CMK (cell line): ENCODE data around the gene LTBR.
"Not testable (repeated sequence)": the region's sequence is repeated elsewhere in the genome, so short reads cannot be mapped to it uniquely, and the experiment has no call there.

Source experiments
- DNase-seq: peaks from one replicate; pipeline ENCODE4 v3.0.0-alpha.2; 2010; ENCODE audit warnings: low read depth

LTBR gene

GRCh38 chr12:6383572-6384498, at the start of gene LTBR:
LTBR (plus strand) TSS chr12:6384162; CDS start chr12:6384359, 197 bp downstream.
- DNase-seq: peak; percentile 78

GRCh38 chr12:6334359-6334758, 49.6 kb upstream of the LTBR start:
- DNase-seq: no peak

DNA sequence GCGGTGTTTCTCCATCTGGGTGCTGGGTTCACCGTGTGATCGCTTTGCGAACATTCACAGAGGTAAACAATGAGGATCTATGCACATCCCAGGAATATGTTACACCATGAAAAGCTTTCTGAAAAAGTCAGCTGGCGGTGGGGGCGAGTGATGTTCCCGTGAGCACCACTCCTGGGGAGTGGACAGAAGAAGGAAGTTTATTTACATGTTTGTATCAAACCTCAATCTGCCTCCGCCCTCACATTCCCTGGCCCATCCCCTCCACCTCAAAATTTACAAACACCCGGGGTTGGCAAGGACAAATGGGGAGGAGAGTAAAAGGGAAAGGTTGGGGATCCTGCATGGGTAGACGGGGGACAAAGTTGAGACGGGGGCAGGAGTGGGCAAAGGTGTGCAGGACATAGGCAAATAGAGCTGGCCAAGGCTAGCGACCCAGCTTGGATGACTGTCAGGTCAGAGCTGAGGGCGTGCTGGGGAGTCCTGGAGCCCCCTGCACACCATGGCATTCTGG, 49.0 kb upstream of the LTBR start:
- no peak for DNase-seq

GRCh38 chr12:6335451-6336078, 48.4 kb upstream of the LTBR start:
- DNase-seq: no peak

DNA sequence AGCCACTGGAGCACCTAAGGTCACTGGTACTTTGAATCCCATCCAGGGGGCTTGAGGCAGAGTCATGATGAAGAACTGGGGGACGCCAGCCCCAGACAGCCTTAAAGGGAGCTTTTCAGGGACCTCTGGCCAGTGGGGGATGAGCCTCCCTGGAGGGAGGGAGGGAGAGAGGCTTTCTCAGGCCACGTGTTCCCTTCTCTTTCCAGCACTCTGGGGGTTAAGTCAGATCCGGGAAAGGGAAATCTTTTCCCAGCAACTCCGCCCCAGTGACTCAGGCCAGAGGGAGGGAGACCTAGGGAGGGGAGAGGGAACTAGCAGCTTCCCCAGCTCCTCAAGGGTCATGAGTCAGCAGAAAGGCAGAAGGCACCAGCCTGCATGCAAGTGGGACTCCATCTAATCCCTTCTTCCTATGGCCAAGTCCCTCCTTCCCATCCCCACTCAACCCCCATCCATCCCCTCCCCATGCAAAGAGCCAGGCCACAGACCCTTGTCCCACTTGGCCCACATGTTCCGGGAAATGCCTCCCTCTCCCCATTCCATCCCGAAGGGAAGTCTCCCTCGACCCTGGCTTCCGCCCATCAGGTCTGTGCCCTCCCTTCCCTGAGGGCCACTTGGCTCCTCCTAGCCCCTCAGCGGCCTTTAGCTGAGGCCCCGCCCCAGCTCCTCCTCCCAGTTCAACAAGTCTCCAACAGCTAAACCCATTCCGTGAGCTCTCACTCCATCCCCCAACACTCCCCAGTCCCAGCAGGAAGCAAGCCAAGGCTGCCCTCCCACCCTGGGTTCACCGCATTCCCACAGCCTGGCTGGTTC, 47.7 kb upstream of the LTBR start:
- DNase-seq: peak; percentile 96

DNA sequence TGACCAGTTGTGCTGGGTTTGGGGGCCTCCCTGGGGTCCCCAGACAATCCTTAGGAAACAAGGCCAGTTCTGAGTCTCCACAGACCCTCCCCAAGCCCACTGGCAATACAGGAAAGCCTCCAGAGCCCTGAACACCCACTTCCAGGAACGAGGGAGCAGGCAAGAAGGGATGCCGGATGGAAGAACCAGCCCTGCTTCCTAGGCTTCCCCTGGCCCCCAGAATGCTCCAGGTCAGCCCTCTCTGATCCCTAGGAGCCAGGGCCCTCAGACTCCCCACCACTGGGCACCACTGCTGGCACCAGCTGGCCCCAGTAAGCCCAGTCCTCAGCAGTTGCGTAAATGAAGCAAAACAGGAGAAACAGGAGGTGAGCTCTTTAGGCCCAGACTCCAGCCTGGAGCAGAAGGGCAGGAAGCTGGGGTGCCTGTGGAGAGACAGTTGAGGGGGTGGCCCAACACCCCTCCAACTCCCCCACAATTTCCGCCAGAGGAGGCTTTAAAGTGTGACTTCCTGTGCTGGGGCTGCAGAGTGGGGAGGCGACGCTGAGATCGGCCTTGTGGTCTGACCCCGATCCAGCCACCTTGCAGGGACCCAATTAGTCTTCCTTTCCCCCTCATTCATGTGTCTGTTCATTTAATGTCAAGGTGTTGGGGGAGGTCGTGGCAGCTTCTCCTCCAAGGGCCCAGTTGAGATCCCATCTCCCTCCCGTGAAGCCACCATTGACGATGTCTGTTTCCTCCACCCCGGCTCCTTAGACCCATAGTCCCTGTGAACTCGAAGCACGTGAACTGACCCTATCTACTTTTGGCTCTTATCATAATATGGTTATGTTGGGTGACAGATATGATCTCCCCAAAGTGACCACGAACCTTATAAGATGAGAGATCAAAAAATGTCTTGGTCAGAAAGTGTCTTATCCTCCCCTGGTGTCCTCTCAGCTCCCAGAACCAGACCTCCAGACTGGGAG, 46.8 kb upstream of the LTBR start:
- peak; percentile 92 for DNase-seq

- no peak for DNase-seq
Measured at GRCh38 chr12:6337958-6338433, 46.0 kb upstream of the LTBR start.

GRCh38 chr12:6338536-6338935, 45.4 kb upstream of the LTBR start:
- not testable (repeated sequence) for DNase-seq

- no peak for DNase-seq
Measured at GRCh38 chr12:6338955-6339354, 45.0 kb upstream of the LTBR start.

GRCh38 chr12:6340032-6340638, 43.8 kb upstream of the LTBR start:
- no peak for DNase-seq

- no peak for DNase-seq
Measured at GRCh38 chr12:6340745-6341416, 43.1 kb upstream of the LTBR start.

GRCh38 chr12:6341417-6342139, 42.4 kb upstream of the LTBR start, which contains the start of gene TNFRSF1A:
TNFRSF1A (minus strand) TSS chr12:6342076; CDS start chr12:6341814, 262 bp downstream.
- peak; percentile 75 for DNase-seq

GRCh38 chr12:6342140-6342889, 41.6 kb upstream of the LTBR start:
- no peak for DNase-seq

DNA sequence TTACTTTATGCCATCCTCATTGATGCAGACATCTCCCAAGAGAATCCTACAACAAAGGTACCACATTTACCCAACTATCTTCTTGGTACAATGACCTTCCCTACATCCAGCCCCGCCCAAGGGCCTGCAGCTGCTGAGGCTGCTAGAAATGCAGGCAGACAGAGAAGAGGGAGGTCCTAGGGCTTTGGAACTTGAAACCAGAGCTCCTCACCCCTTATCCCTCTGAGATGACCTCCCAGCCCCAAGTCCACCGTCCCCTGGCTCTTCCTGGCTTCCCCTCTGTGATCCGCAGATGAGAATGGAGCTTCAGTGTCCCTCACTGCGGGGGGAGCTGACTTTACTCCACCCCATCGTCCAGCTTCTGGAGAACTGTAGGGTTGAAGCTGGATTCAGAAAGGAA, 40.4 kb upstream of the LTBR start:
- DNase-seq: no peak

GRCh38 chr12:6344101-6344660, 39.8 kb upstream of the LTBR start:
- not testable (repeated sequence) for DNase-seq

GRCh38 chr12:6345319-6346091, 38.5 kb upstream of the LTBR start:
- no peak for DNase-seq

DNA sequence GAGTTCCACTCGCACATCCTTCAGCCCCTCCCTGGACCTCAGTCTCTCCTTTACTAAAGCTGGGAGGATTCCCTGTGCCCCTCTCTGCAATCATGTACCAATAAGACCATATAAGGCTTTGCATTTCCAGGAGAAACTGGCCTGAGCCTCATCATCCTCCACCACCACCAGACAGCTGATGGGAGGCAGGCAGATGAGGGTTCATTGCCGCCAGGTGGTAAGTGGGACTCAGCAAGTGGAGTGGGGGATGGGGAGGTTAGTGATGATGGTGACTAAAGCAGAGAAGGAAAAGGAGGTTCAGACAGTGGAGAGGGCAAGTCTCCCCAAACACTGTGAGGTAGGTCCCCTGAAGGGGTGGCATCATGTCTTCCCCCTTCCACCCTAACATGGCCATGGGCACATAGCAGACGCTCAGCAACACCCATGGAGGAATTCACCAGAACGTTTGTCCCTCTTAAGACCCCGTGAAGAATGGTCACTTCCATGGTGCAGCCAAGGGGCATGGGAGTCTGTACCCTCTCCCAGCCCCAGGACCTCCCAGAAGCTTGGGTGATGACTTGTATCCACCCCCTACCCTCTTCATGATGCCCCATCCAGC, 37.6 kb upstream of the LTBR start:
- no peak for DNase-seq
